Nucleus accumbens (tissue), 56 donors: ENCODE data around the gene CCDC182.

Experiments used
- DNase-seq, 56 donors: peaks; one replicate each; lab custom pipeline; 2025; lab: John Stamatoyannopoulos, UW

Gene CCDC182

GRCh38 chr17:57704448-57704847 lies 40.7 kb downstream of the CCDC182 start:
- no peak for DNase-seq

- no peak for DNase-seq
These were observed 41.8 kb downstream of the CCDC182 start for GRCh38 chr17:57703273-57703672.

- no peak for DNase-seq
These were observed 44.0 kb downstream of the CCDC182 start for GRCh38 chr17:57701124-57701523.

- DNase-seq = no peak
These were observed 45.3 kb downstream of the CCDC182 start for GRCh38 chr17:57699751-57700219.

- DNase-seq = peak in 4 of 56 donors; percentile 9 to 30 (median 20)
These were observed 47.0 kb downstream of the CCDC182 start for GRCh38 chr17:57697891-57698711.

GRCh38 chr17:57697197-57697596 lies 47.9 kb downstream of the CCDC182 start:
- no peak for DNase-seq

- DNase-seq = no peak
These were observed 49.0 kb downstream of the CCDC182 start for GRCh38 chr17:57696050-57696449.
